Vein endothelial cell (primary cell): ENCODE results near the gene LSM14B. TPM values are rescaled to one million over a fixed set of nuclear protein-coding genes. Genes with fewer than 3 reads are reported as not detected.

Experiments
- total RNA-seq: library from RNA; depleted of rRNA; stranded (reverse); fragments of >200 nt; gene quantifications from 2 replicates; pipeline ENCODE4 v1.2.3, GENCODE V29; 2012

Gene LSM14B
- 26.1 and 31.9 TPM in 2 replicates for total RNA-seq

GRCh38 chr20:62121776-62122653 lies at the start of gene LSM14B:
TSS of gene LSM14B (plus strand) at chr20:62122475. CDS start at chr20:62122667, 192 bp downstream.

GRCh38 chr20:62143081-62143956 lies 21.0 kb downstream of the LSM14B start, which contains the start of the genes PSMA7 and SS18L1:
TSS of gene PSMA7 (minus strand) at chr20:62143394. CDS start at chr20:62143303, 91 bp downstream.
TSS of gene SS18L1 (plus strand) at chr20:62143769. CDS start at chr20:62143821, 52 bp downstream.

GRCh38 chr20:62182469-62183425 lies 60.5 kb downstream of the LSM14B start, which contains the start of gene MTG2:
TSS of gene MTG2 (plus strand) at chr20:62183028. CDS start at chr20:62193421, 10,393 bp downstream.

Other genes starting within 250 kb of the LSM14B start
- gene TAF4, start 56.6 kb upstream of the LSM14B start, total RNA-seq, result 6.5 and 8.0 TPM in 2 replicates
- gene PSMA7, start 20.9 kb downstream of the LSM14B start, total RNA-seq, result 351 and 421 TPM in 2 replicates
- 15.0 and 15.7 TPM in 2 replicates for gene SS18L1, start 21.3 kb downstream of the LSM14B start, total RNA-seq
- gene MTG2, start 60.6 kb downstream of the LSM14B start, total RNA-seq, result 14.7 and 19.1 TPM in 2 replicates
- gene HRH3, start 97.8 kb downstream of the LSM14B start, total RNA-seq, result not detected in 2 replicates
- gene OSBPL2, start 116.0 kb downstream of the LSM14B start, total RNA-seq, result 23.5 and 25.2 TPM in 2 replicates
- 182 and 188 TPM in 2 replicates for gene ADRM1, start 180.5 kb downstream of the LSM14B start, total RNA-seq
- gene LAMA5, start 244.8 kb downstream of the LSM14B start, total RNA-seq, result 53.6 and 61.2 TPM in 2 replicates